Naive thymus-derived CD8-positive, alpha-beta T cell (primary cell): ENCODE results near the gene METTL15. TPM values are rescaled to one million over a fixed set of nuclear protein-coding genes. Genes with fewer than 3 reads are reported as not detected.
A peak's percentile ranks its signal among the peaks of the same experiment; 100 is the strongest.
"Not testable (repeated sequence)": the region's sequence is repeated elsewhere in the genome, so short reads cannot be mapped to it uniquely, and the experiment has no call there.

ENCODE experiments used
- ATAC-seq, 2 donors: fragments of 150-1000 bp; cut with Tn5 transposase in 1 of 2; sonication (Bioruptor Pico), chemical (Tn5 transposase) in 1 of 2; 1 replicate in 1 of 2; 2 replicates in 1 of 2; pipeline ENCODE4 v1.10.0; 2021; ENCODE audit warnings: mild to moderate bottlenecking in 2 of 2, moderate library complexity in 2 of 2
- POLR2A ChIA-PET: fragments of 350-600 bp; sonication (Branson Sonifier 250); formaldehyde crosslinking; loops from one replicate; lab custom pipeline; 2021; ENCODE audit warnings: antibody characterized with exemption; lab: Charles Lee
- DNase-seq, 10 donors: peaks; one replicate each; pipeline versions ENCODE4 v3.0.0 to v3.0.0-alpha.2; 2020 to 2022
- H3K27ac Mint-ChIP-seq, 10 donors: one replicate each; pipeline ENCODE4 v1.8.0; 2020 to 2022; ENCODE audit warnings: mild to moderate bottlenecking in 10 of 10, mixed read lengths in 10 of 10, moderate library complexity in 4 of 10, inconsistent platforms in 1 of 10
- H3K27me3 Mint-ChIP-seq, 5 donors: one replicate each; pipeline ENCODE4 v1.8.0; 2021 to 2022; ENCODE audit warnings: mixed read lengths in 5 of 5
- H3K36me3 Mint-ChIP-seq, 3 donors: one replicate each; pipeline ENCODE4 v1.8.0; 2020 to 2022; ENCODE audit warnings: mixed read lengths in 3 of 3, mild to moderate bottlenecking in 2 of 3, inconsistent platforms in 1 of 3
- H3K4me1 Mint-ChIP-seq, 4 donors: one replicate each; pipeline ENCODE4 v1.8.0; 2021 to 2022; ENCODE audit warnings: mixed read lengths in 4 of 4
- H3K4me3 Mint-ChIP-seq, 10 donors: one replicate each; pipeline ENCODE4 v1.8.0; 2020 to 2022; ENCODE audit warnings: mild to moderate bottlenecking in 10 of 10, mixed read lengths in 10 of 10, moderate library complexity in 6 of 10, inconsistent platforms in 1 of 10
- H3K9me3 Mint-ChIP-seq, 9 donors: one replicate each; pipeline ENCODE4 v1.8.0; 2020 to 2022; ENCODE audit warnings: mixed read lengths in 9 of 9, mild to moderate bottlenecking in 3 of 9, inconsistent platforms in 1 of 9, moderate library complexity in 1 of 9
- polyA plus RNA-seq, 3 donors: library from polyadenylated mRNA; unstranded; fragments of 300-500 nt; fragmentation: Illumina TruSeq; gene quantifications; one replicate each; pipeline ENCODE4 v1.2.3, GENCODE V29; 2021
- total RNA-seq, 8 experiments: library from RNA in 2 of 8; stranded (reverse) in 2 of 8; gene quantifications; one replicate each; pipeline ENCODE4 v1.2.3 and lab custom pipeline; 2021 to 2026

The METTL15 gene
- total and polyA plus RNA-seq, 5 experiments from 2014 or later = 4.4 to 14.0 (median 7.1) TPM

DNA sequence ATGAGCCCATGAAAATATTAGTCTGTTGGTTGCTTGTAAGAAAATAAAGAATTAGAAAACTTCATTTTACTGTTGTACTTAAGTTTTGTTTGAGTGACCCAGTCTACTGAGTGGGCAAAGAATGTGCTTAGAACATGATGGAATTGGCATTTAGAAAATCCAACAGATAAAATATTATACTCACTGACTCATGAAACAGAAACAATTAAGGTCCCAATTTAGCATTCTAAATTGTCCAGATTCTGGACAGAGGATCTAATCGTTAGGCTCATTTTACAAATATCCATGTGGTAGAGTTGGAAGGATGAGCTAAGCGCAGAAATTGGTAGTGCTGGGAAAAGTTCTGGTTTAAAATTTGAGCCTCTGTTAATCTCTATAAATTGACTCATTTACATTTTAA lies 45.4 kb downstream of the METTL15 start:
- no peak overlapping the region for H3K4me3 Mint-ChIP-seq
- no peak for DNase-seq
- ATAC-seq = no peak
- POLR2A ChIA-PET = no interaction called here
- H3K4me1 Mint-ChIP-seq = peaks cover 0 to 4% (median 2%) of the 10 kb centered on the region in 4 donors
- peaks cover 19 to 33% (median 28%) of the 10 kb centered on the region in 3 donors for H3K36me3 Mint-ChIP-seq
- no peaks in the 10 kb centered on the region for H3K27me3 Mint-ChIP-seq
- H3K27ac Mint-ChIP-seq = no peak overlapping the region
- peaks cover 0 to 12% (median 0%) of the 10 kb centered on the region in 9 donors for H3K9me3 Mint-ChIP-seq

DNA sequence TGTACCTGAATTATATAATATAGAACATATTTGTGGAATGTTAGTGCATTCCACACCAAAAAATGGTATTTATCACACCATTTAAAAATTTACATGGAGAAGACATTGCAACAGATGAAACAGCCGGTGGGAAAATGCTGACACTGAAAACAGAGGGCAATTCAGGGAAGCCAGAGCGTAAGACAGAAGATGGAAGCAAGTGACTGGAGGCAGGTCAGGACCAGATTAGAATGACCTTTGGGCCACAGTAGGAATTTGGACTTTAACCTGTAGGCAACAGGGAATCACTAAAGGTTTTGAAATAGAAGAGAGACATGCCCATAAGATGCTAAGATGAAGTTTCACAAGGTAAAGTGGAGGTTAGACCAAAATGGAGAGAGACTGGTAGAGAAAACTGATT lies 60.5 kb downstream of the METTL15 start:
- Mint-ChIP-seq H3K4me1 (peaks cover 7 to 21% (median 15%) of the 10 kb centered on the region in 4 donors), H3K27ac (peak overlapping the region in 6 of 10 donors; percentile 1 to 41 (median 4)), H3K27me3 (no peaks in the 10 kb centered on the region), H3K4me3 (no peak overlapping the region), H3K9me3 (peaks cover 0 to 6% (median 1%) of the 10 kb centered on the region in 9 donors), H3K36me3 (peaks cover 4 to 29% (median 21%) of the 10 kb centered on the region in 3 donors)
- DNase-seq = no peak
- no peak for ATAC-seq
- POLR2A ChIA-PET = no interaction called here

DNA sequence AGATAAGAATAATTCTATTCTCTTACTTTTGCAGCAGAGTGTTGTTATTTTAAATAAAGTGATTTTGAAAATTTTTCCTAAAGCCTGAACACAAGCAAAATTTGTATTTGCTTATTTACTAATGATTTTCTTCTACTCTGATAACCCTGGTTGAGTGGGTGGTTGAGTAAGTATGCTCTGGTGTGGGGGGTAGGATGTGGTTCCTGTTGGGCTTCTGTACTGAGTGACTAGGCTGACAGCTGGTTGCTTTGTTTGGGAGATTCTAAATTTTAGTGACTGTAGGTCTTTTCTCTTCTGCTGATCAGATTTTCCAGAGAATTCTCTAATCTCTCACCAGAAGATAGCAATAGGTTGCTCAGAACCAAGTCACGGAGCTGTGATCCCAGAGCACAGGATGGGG lies 61.6 kb downstream of the METTL15 start:
- ATAC-seq = no peak
- POLR2A ChIA-PET = no interaction called here
- DNase-seq = no peak
- peaks cover 4 to 34% (median 27%) of the 10 kb centered on the region in 3 donors for H3K36me3 Mint-ChIP-seq
- H3K9me3 Mint-ChIP-seq = peaks cover 0 to 6% (median 1%) of the 10 kb centered on the region in 9 donors
- peaks cover 7 to 21% (median 15%) of the 10 kb centered on the region in 4 donors for H3K4me1 Mint-ChIP-seq
- no peaks in the 10 kb centered on the region for H3K27me3 Mint-ChIP-seq
- no peak overlapping the region for H3K4me3 Mint-ChIP-seq
- peak overlapping the region in 3 of 10 donors; percentile 0 to 72 (median 35) for H3K27ac Mint-ChIP-seq

DNA sequence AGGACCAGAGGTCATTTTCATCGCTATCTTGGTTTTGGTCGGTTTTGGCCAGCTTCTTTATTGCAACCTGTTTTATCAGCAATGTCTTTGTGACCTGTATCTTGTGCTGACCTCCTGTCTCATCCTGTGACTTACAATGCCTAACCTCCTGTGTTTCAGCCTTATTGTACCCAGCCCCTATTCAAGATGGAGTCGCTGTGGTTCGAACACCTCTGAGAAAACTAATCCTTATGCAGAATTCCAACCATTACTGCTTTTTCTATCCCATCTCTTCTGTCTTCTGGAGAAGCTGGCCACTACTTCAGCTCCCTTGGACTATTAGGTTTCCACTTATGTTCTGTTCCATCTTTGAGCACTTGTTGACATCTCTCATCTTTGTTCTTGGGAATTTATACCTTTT lies 62.6 kb downstream of the METTL15 start:
- Mint-ChIP-seq H3K4me3 (no peak overlapping the region), H3K36me3 (peaks cover 8 to 36% (median 29%) of the 10 kb centered on the region in 3 donors), H3K27me3 (no peaks in the 10 kb centered on the region), H3K9me3 (peaks cover 0 to 6% (median 3%) of the 10 kb centered on the region in 9 donors), H3K4me1 (peaks cover 7 to 21% (median 15%) of the 10 kb centered on the region in 4 donors), H3K27ac (no peak overlapping the region)
- ATAC-seq (no peak), DNase-seq (no peak)
- POLR2A ChIA-PET = no interaction called here

DNA sequence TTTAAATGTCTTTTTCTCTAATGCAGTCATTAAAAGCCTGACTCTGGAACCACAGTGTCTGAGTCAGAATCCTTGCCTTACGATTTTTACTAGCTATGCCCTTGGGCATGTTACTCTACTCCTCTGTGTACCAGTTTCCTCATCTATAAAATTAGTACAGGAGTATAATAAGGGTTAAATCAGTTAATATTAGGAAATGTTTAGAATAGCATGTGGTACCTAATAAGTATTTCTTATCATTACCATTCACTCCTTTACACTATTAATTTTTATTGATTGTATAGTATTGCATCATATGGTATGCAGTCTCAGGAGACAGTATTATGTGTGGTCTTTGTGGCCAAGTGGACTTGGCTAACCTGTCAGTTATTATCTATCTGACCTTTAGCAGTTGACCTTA lies 68.2 kb downstream of the METTL15 start:
- ATAC-seq (no peak), DNase-seq (no peak)
- Mint-ChIP-seq H3K4me1 (peaks cover 0 to 3% (median 0%) of the 10 kb centered on the region in 4 donors), H3K27me3 (no peaks in the 10 kb centered on the region), H3K4me3 (no peak overlapping the region), H3K36me3 (peaks cover 14 to 40% (median 25%) of the 10 kb centered on the region in 3 donors), H3K27ac (no peak overlapping the region), H3K9me3 (peaks cover 0 to 6% (median 3%) of the 10 kb centered on the region in 9 donors)
- POLR2A ChIA-PET = no interaction called here

DNA sequence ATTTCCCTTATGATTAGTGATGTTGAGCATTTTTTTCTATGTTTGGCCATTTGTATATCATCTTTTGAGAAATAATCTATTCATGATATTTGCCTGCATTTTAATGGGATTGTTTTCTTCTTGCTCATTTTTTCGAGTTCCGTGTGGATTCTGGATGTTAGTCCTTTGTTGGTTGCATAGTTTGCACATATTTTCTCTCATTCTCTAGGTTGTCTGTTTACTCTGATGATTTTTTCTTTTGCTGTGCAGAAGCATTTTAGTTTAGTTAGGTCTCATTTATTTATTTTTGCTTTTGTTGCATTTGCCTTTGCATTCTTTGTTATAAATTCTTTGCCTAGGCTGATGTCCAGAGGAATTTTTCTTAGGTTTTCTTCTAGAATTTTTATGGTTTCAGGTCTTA lies 87.3 kb downstream of the METTL15 start:
- ATAC-seq = no peak
- Mint-ChIP-seq H3K9me3 (peaks cover 0 to 28% (median 9%) of the 10 kb centered on the region in 9 donors), H3K36me3 (peaks cover 33 to 58% (median 38%) of the 10 kb centered on the region in 3 donors), H3K27ac (no peak overlapping the region), H3K27me3 (no peaks in the 10 kb centered on the region), H3K4me1 (peaks cover 0 to 4% (median under 1%) of the 10 kb centered on the region in 4 donors), H3K4me3 (no peak overlapping the region)
- POLR2A ChIA-PET = no interaction called here
- no peak for DNase-seq

DNA sequence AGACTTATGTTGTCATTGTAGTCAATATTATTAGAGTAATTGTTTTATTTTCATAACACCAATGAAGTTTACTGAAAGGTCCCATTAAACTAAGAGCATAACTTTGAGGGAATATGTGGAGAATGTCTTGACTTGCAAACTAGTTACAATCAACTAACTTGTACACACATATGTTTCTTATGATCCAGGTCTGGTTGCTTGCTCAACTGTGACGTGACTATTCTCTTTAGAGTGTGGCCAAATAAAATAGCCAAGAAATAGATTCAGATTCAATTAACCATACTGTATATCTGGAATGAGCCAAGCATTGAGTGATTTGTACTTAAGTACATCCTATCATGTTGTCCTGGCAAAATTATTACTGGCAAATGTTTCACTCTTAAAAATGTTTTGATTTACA lies 101.7 kb downstream of the METTL15 start:
- Mint-ChIP-seq H3K4me1 (peaks cover 5 to 12% (median 8%) of the 10 kb centered on the region in 4 donors), H3K27ac (peak overlapping the region in 1 of 10 donors; percentile 38)
- POLR2A ChIA-PET = no interaction called here

DNA sequence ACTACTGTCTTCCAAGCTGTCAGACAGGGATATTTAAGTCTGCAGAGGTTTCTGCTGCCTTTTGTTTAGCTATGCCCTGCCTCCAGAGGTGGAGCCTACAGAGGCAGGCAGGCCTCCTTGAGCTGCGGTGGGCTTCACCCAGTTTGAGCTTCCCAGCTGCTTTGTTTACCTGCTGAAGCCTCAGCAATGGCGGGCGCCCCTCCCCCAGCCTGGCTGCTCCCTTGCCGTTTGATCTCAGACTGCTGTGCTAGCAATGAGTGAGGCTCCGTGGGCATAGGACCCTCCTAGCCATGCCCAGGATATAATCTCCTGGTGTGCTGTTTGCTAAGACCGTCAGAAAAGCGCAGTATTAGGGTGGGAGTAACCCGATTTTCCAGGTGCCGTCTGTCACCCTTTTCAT lies 113.9 kb downstream of the METTL15 start:
- Mint-ChIP-seq H3K36me3 (peaks cover 19 to 47% (median 32%) of the 10 kb centered on the region in 3 donors), H3K4me1 (peaks cover 4 to 32% (median 22%) of the 10 kb centered on the region in 4 donors), H3K9me3 (peaks cover 0 to 34% (median 10%) of the 10 kb centered on the region in 9 donors)
- H3K4me3 Mint-ChIP-seq, ATAC-seq, H3K27ac Mint-ChIP-seq, H3K27me3 Mint-ChIP-seq, POLR2A ChIA-PET: not testable (repeated sequence)
- DNase-seq = peak in 1 of 10 donors; percentile 41

More for the DNA sequence above, 101.7 kb downstream of the METTL15 start:
- H3K4me3 Mint-ChIP-seq = no peak overlapping the region
- peaks cover 0 to 16% (median 0%) of the 10 kb centered on the region in 9 donors for H3K9me3 Mint-ChIP-seq
- DNase-seq (no peak), ATAC-seq (no peak)
- H3K36me3 Mint-ChIP-seq = peaks cover 23 to 50% (median 41%) of the 10 kb centered on the region in 3 donors
- H3K27me3 Mint-ChIP-seq = no peaks in the 10 kb centered on the region

DNA sequence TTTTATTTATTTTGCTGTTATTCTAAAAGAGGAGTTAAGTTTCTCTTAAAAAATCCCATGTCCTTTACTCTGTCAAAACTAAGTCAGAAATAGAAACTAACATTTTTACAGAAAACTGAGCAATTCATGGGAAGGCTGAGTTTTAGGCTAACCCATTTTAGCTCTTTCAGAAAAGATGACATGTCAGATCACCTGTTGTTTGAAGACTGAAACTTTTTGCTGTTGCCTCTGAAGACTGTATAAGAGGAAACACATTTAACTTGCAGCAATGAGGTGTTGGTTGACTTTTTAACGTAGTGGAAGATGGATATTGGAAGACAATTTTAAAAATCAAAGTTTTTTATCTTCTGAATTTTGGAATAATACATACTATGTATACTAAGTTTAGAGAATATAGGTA lies 115.4 kb downstream of the METTL15 start:
- peaks cover 0 to 20% (median 10%) of the 10 kb centered on the region in 9 donors for H3K9me3 Mint-ChIP-seq
- ATAC-seq (no peak), DNase-seq (no peak)
- H3K27ac Mint-ChIP-seq = peak overlapping the region in 1 of 10 donors; percentile 33
- no peaks in the 10 kb centered on the region for H3K27me3 Mint-ChIP-seq
- no peak overlapping the region for H3K4me3 Mint-ChIP-seq
- POLR2A ChIA-PET = no interaction called here
- H3K4me1 Mint-ChIP-seq = peaks cover 0 to 28% (median 17%) of the 10 kb centered on the region in 4 donors
- peaks cover 19 to 39% (median 29%) of the 10 kb centered on the region in 3 donors for H3K36me3 Mint-ChIP-seq

DNA sequence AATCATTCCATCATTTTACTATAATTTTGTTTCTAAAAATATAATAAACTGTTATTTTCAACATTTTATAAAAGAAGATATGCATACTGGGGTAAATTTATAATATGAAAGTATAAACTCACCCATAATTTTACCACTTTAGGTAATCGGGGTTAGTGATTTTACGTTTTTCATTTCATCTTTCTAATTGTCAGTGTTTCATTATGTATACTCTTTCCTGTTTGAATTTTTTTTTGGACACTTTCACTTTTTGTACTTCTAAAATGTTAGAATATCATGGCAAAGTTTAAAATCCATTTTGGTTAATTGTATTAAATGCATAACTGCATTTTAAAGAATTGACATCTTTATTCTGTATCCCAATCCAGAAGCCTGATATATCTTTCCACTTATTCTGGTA lies 115.8 kb downstream of the METTL15 start:
- H3K9me3 Mint-ChIP-seq = peaks cover 0 to 19% (median 10%) of the 10 kb centered on the region in 9 donors
- POLR2A ChIA-PET = no interaction called here
- no peak overlapping the region for H3K27ac Mint-ChIP-seq
- no peak for DNase-seq
- H3K36me3 Mint-ChIP-seq = peaks cover 18 to 37% (median 31%) of the 10 kb centered on the region in 3 donors
- H3K27me3 Mint-ChIP-seq = no peaks in the 10 kb centered on the region
- no peak overlapping the region for H3K4me3 Mint-ChIP-seq
- ATAC-seq = no peak
- H3K4me1 Mint-ChIP-seq = peaks cover 0 to 27% (median 16%) of the 10 kb centered on the region in 4 donors

DNA sequence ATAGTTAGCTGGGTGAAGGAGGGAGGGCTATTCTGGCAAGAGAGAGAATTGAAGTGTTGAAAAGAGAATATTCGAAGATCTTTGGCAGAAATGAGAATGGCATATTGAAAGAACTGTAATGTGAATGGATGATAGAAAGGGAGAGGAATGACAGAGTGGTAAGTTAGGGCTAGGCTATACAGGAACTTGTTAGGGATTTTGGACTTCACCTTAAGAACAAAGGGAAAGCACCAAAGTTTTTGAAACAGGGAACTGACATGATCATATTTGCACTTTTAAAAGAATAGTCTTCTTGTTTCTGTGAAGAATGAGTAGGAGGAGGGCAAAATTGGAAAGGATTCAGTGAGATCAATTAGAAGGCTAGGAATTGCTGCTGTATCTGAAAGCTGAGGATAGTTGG lies 119.3 kb downstream of the METTL15 start:
- Mint-ChIP-seq H3K27me3 (no peaks in the 10 kb centered on the region), H3K36me3 (peaks cover 4 to 31% (median 27%) of the 10 kb centered on the region in 3 donors), H3K9me3 (no peaks in the 10 kb centered on the region), H3K4me3 (no peak overlapping the region), H3K4me1 (peaks cover 0 to 11% (median 2%) of the 10 kb centered on the region in 4 donors), H3K27ac (no peak overlapping the region)
- POLR2A ChIA-PET = no interaction called here
- DNase-seq (no peak), ATAC-seq (no peak)

DNA sequence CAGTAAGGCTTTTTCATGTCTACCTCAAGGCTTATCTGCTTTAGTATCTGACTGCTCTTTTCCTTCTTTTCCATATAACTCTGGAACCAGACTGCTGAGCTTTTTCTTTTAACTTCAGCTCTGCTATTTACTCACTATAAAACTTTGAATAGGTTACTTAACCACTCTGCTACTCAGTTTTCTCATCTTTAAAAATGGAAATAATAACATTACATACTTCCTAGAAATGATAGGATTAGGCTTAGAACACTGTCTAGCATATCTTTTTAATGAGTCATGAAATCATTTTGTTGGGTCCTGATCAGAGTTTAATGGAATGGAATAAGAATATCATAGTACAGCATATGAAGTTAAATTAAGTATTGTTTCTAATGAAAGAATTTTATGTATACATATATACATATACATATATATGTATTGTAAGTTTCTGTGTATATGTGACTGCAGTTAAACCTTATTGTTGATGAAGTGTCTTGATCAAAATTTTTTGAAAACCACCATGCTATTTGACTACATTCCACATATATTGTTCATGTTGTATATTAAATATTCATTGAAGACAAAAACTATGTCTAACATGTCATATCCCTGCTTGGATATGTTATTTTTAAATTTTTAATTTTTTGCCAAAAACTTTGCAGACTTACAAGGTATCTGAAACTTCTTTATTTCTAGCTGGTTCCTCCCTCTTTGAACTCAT lies 120.2 kb downstream of the METTL15 start:
- Mint-ChIP-seq H3K27me3 (no peaks in the 10 kb centered on the region), H3K27ac (no peak overlapping the region), H3K4me3 (no peak overlapping the region), H3K36me3 (peaks cover 4 to 36% (median 31%) of the 10 kb centered on the region in 3 donors), H3K4me1 (peaks cover 0 to 11% (median 2%) of the 10 kb centered on the region in 4 donors), H3K9me3 (no peaks in the 10 kb centered on the region)
- ATAC-seq = no peak
- POLR2A ChIA-PET = no interaction called here
- no peak for DNase-seq

DNA sequence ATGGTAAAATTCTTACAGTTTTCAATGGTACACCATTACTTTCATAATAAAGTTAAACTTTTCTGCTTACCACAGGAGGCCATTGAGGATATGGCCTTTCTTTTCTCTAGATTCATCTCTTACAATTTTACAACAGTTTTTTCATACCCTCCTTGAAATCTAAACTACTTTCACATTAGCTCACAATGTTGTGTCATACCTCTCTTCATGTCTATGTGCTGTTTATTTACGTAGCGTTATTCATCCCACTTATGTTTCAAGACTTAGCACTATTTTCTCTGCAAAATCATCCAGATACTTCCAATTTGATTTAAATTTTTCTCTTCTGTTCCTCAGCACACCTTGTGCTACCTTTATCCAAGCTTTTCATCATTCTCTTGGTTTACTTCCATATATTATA lies 123.3 kb downstream of the METTL15 start:
- Mint-ChIP-seq H3K36me3 (peaks cover 6 to 37% (median 31%) of the 10 kb centered on the region in 3 donors), H3K27ac (no peak overlapping the region), H3K4me1 (peaks cover 0 to 11% (median under 1%) of the 10 kb centered on the region in 4 donors), H3K9me3 (peaks cover 0 to 5% (median 0%) of the 10 kb centered on the region in 9 donors), H3K4me3 (no peak overlapping the region), H3K27me3 (no peaks in the 10 kb centered on the region)
- ATAC-seq = no peak
- POLR2A ChIA-PET = no interaction called here
- DNase-seq = no peak
